NCI-H1092 treated with DMSO at 0.1 percent for 48 hours (cell line): ENCODE measurements around the gene GZMB.
"Not testable (repeated sequence)": the region's sequence is repeated elsewhere in the genome, so short reads cannot be mapped to it uniquely, and the experiment has no call there.

Source experiments
- DNase-seq: peaks from one replicate; lab custom pipeline; 2025; lab: John Stamatoyannopoulos, UW

GZMB gene

GRCh38 chr14:24634158-24634557, at the start of gene GZMB:
Gene GZMB, minus strand, starts transcription at chr14:24634190. Its CDS starts 30 bp downstream, at chr14:24634160.
- no peak for DNase-seq

GRCh38 chr14:24681056-24681455, 47.1 kb upstream of the GZMB start:
- no peak for DNase-seq

GRCh38 chr14:24680516-24680915, 46.5 kb upstream of the GZMB start:
- no peak for DNase-seq

- DNase-seq = no peak
These were observed 45.4 kb upstream of the GZMB start for GRCh38 chr14:24679248-24679961.

- DNase-seq = peak; percentile 94
These were observed 44.8 kb upstream of the GZMB start for GRCh38 chr14:24678801-24679247.

- no peak for DNase-seq
These were observed 44.0 kb upstream of the GZMB start for GRCh38 chr14:24677956-24678355.

GRCh38 chr14:24674204-24674970, 40.4 kb upstream of the GZMB start:
- no peak for DNase-seq

- DNase-seq = no peak
These were observed 39.7 kb upstream of the GZMB start for GRCh38 chr14:24673534-24674203.

GRCh38 chr14:24673059-24673458, 39.1 kb upstream of the GZMB start:
- no peak for DNase-seq

- no peak for DNase-seq
These were observed 36.6 kb upstream of the GZMB start for GRCh38 chr14:24670594-24670993.

GRCh38 chr14:24669651-24670050, 35.7 kb upstream of the GZMB start:
- DNase-seq = no peak

- no peak for DNase-seq
These were observed 31.5 kb upstream of the GZMB start for GRCh38 chr14:24665440-24665991.

GRCh38 chr14:24664366-24664765, 30.4 kb upstream of the GZMB start:
- no peak for DNase-seq

GRCh38 chr14:24662753-24663152, 28.8 kb upstream of the GZMB start:
- no peak for DNase-seq

GRCh38 chr14:24659916-24660570, 26.1 kb upstream of the GZMB start:
- no peak for DNase-seq

- not testable (repeated sequence) for DNase-seq
These were observed 14.4 kb upstream of the GZMB start for GRCh38 chr14:24648361-24648760.

GRCh38 chr14:24639905-24640304, 5.9 kb upstream of the GZMB start:
- DNase-seq = no peak

- no peak for DNase-seq
These were observed 5.3 kb upstream of the GZMB start for GRCh38 chr14:24639270-24639669.

- no peak for DNase-seq
These were observed 637 bp downstream of the GZMB start for GRCh38 chr14:24633353-24633752.

GRCh38 chr14:24632761-24633160, 1.2 kb downstream of the GZMB start:
- no peak for DNase-seq

- DNase-seq = no peak
These were observed 1.7 kb downstream of the GZMB start for GRCh38 chr14:24632336-24632735.

GRCh38 chr14:24631749-24632335, 2.1 kb downstream of the GZMB start:
- DNase-seq = no peak
